GM23338 (cell line): ENCODE results near the gene VPS72. TPM values are rescaled to one million over a fixed set of nuclear protein-coding genes. Genes with fewer than 3 reads are reported as not detected.

Source experiments
- ATAC-seq: fragments of 200-7000 bp; cut with Tn5 transposase; 3 replicates; pipeline ENCODE4 v1.9.1; 2020
- DNase-seq: peaks from one replicate; pipeline ENCODE4 v3.0.0-alpha.2; 2015; ENCODE audit warnings: low spot score
- H2AFZ ChIP-seq: fragments of 200-600 bp; sonication (generic); 2 replicates; pipeline ENCODE4 v1.8.0; 2016; ENCODE audit warnings: antibody characterized with exemption, mild to moderate bottlenecking, moderate library complexity
- H3F3A ChIP-seq: fragments of 200-600 bp; sonication (generic); replicated peaks from 2 replicates; pipeline ENCODE4 v1.8.0; 2017; ENCODE audit warnings: antibody characterized with exemption, mixed run types, low read depth
- H3K27ac ChIP-seq: fragments of 200-600 bp; sonication (generic); 2 replicates; pipeline ENCODE4 v1.6.1; 2016; ENCODE audit warnings: low read depth
- H3K27me3 ChIP-seq: fragments of 200-600 bp; sonication (generic); 2 replicates; pipeline ENCODE4 v1.8.0; 2016; ENCODE audit warnings: mild to moderate bottlenecking, mixed run types, moderate library complexity; ENCODE audit not compliant: insufficient read depth
- H3K36me3 ChIP-seq: fragments of 200-600 bp; sonication (generic); 2 replicates; pipeline ENCODE4 v1.8.0; 2016; ENCODE audit warnings: mild to moderate bottlenecking; ENCODE audit not compliant: insufficient read depth
- H3K4me1 ChIP-seq: fragments of 200-600 bp; sonication (generic); 2 replicates; pipeline ENCODE4 v1.8.0; 2016; ENCODE audit warnings: mild to moderate bottlenecking, moderate library complexity; ENCODE audit not compliant: insufficient read depth
- H3K4me2 ChIP-seq: fragments of 200-600 bp; sonication (generic); 2 replicates; pipeline ENCODE4 v1.7.1; 2017; ENCODE audit warnings: mixed run types
- H3K4me3 ChIP-seq: fragments of 200-600 bp; sonication (generic); 2 replicates; pipeline ENCODE4 v1.6.1; 2016; ENCODE audit warnings: mixed run types
- H3K79me2 ChIP-seq: fragments of 200-600 bp; sonication (generic); replicated peaks from 2 replicates; pipeline ENCODE4 v1.8.0; 2017; ENCODE audit warnings: mild to moderate bottlenecking; ENCODE audit not compliant: insufficient read depth
- H3K9me2 ChIP-seq: fragments of 200-600 bp; sonication (generic); 2 replicates; pipeline ENCODE4 v1.8.0; 2017; ENCODE audit not compliant: insufficient read depth
- H4K20me1 ChIP-seq: fragments of 200-600 bp; sonication (generic); replicated peaks from 2 replicates; pipeline ENCODE4 v1.8.0; 2017; ENCODE audit warnings: mild to moderate bottlenecking; ENCODE audit not compliant: insufficient read depth
- H3K27ac Mint-ChIP-seq: 2 replicates; pipeline ENCODE4 v1.8.0; 2020; ENCODE audit warnings: inconsistent platforms, mild to moderate bottlenecking, moderate library complexity, mixed read lengths
- H3K27me3 Mint-ChIP-seq: 3 replicates; pipeline ENCODE4 v1.8.0; 2022; ENCODE audit warnings: low read depth, mild to moderate bottlenecking, moderate library complexity, mixed read lengths, inconsistent platforms; ENCODE audit not compliant: insufficient read depth, poor library complexity
- H3K36me3 Mint-ChIP-seq: 3 replicates; pipeline ENCODE4 v1.8.0; 2021; ENCODE audit warnings: low read depth, mild to moderate bottlenecking, inconsistent platforms, moderate library complexity, mixed read lengths
- H3K4me1 Mint-ChIP-seq: 3 replicates; pipeline ENCODE4 v1.8.0; 2020; ENCODE audit warnings: mild to moderate bottlenecking, inconsistent platforms, mixed read lengths
- H3K4me3 Mint-ChIP-seq: 3 replicates; pipeline ENCODE4 v1.8.0; 2021; ENCODE audit warnings: moderate library complexity, mild to moderate bottlenecking, inconsistent platforms, mixed read lengths
- H3K9me3 Mint-ChIP-seq: 3 replicates; pipeline ENCODE4 v1.8.0; 2020; ENCODE audit warnings: moderate library complexity, mild to moderate bottlenecking, inconsistent platforms, mixed read lengths
- CTCF ChIP-seq, 2 experiments: fragments of 200-600 bp in 1 of 2; sonication (generic) in 1 of 2; conservative IDR thresholded peaks; 2 replicates each; pipeline versions ENCODE4 v1.5.1 to v1.6.1; 2016 to 2017; ENCODE audit warnings: antibody characterized with exemption in 2 of 2, low read depth in 2 of 2, mild to moderate bottlenecking in 2 of 2, moderate library complexity in 1 of 2
- ETS1 ChIP-seq: IDR thresholded peaks from 2 replicates; pipeline ENCODE4 v1.6.1; 2016; ENCODE audit warnings: antibody characterized with exemption
- REST ChIP-seq: IDR thresholded peaks from one replicate; pipeline ENCODE4 v1.6.1; 2018; ENCODE audit warnings: antibody characterized with exemption; ENCODE audit not compliant: unreplicated experiment
- STAT1 ChIP-seq: IDR thresholded peaks from one replicate; pipeline ENCODE4 v1.6.1; 2016; ENCODE audit warnings: antibody characterized with exemption; ENCODE audit not compliant: unreplicated experiment
- ZNF331 ChIP-seq: fragments of 250-450 bp; sonication (Bioruptor Pico); IDR thresholded peaks from 2 replicates; pipeline ENCODE4 v1.5.0; 2020; ENCODE audit warnings: low read depth, mild to moderate bottlenecking, moderate library complexity
- ZNF462 ChIP-seq: fragments of 250-450 bp; sonication (Bioruptor Pico); IDR thresholded peaks from 2 replicates; pipeline ENCODE4 v1.5.0; 2020; ENCODE audit warnings: mild to moderate bottlenecking, moderate library complexity
- polyA plus RNA-seq: library from polyadenylated mRNA; unstranded; fragments of >200 nt; fragmentation: Nextera tagmentation; extraction: Ambion mirVana; gene quantifications from 2 replicates; pipeline ENCODE4 v1.2.1, GENCODE V29; 2016
- total RNA-seq: library from RNA; depleted of rRNA; stranded (reverse); fragments of >200 nt; shearing (Covaris generic); gene quantifications from 2 replicates; pipeline ENCODE4 v1.2.3, GENCODE V29; 2014

Gene VPS72
- total and polyA plus RNA-seq, 2 experiments from 2014 or later = 60.2 to 90.3 TPM

GRCh38 chr1:151159373-151159772 is 30.6 kb downstream of the VPS72 start (continued):
- TF ChIP-seq CTCF (conservative IDR thresholded peaks at IDR 0.05; ENCODE audit: low read depth in 2 of 2) (no peak), ETS1 (no peak), STAT1 (no peak), ZNF331 (CRISPR knock-in tag) (no peak)

- no peak overlapping the region for H2AFZ ChIP-seq
- no peak overlapping the region for H3K4me3 ChIP-seq
- peaks cover 5% of the 10 kb centered on the region; the same call in 1 of the 2 replicates for H3K4me1 ChIP-seq
- no peaks in the 10 kb centered on the region; the same call in 1 of the 2 replicates for H3F3A ChIP-seq
- no peaks in the 10 kb centered on the region for H3K9me2 ChIP-seq
- peaks cover 11% of the 10 kb centered on the region for H3K27me3 Mint-ChIP-seq
- H3K4me2 ChIP-seq = no peak overlapping the region
- H3K27me3 ChIP-seq = no peaks in the 10 kb centered on the region
- DNase-seq (peak; percentile 40), ATAC-seq (peak; percentile 20; the same call in 1 of the 3 replicates)
- H3K4me3 Mint-ChIP-seq = no peak overlapping the region
- H3K79me2 ChIP-seq = no peaks in the 10 kb centered on the region
- no peaks in the 10 kb centered on the region for H3K9me3 Mint-ChIP-seq
- no peak overlapping the region for H3K27ac ChIP-seq
- peaks cover 12% of the 10 kb centered on the region; the same call in 2 of the 3 replicates for H3K4me1 Mint-ChIP-seq
- H3K36me3 ChIP-seq = 0 out of 2 replicates have a peak, but pooled peaks cover 6% of the 10 kb centered on the region
- H4K20me1 ChIP-seq = no peaks in the 10 kb centered on the region
- H3K27ac Mint-ChIP-seq = no peak overlapping the region
- peaks cover 13% of the 10 kb centered on the region for H3K36me3 Mint-ChIP-seq
- no peak for TF ChIP-seq CTCF (conservative IDR thresholded peaks at IDR 0.05; ENCODE audit: low read depth in 2 of 2)
- no peak for TF ChIP-seq ETS1
- TF ChIP-seq STAT1 = no peak
- TF ChIP-seq REST = no peak
- TF ChIP-seq ZNF462 = no peak
- no peak for TF ChIP-seq ZNF331 (CRISPR knock-in tag)
These were observed 31.2 kb downstream of the VPS72 start for GRCh38 chr1:151158751-151159251.
